NCI-H2227 (cell line): ENCODE results near the gene SCG2.
A peak's percentile ranks its signal among the peaks of the same experiment; 100 is the strongest.

Experiments
- DNase-seq: peaks from one replicate; lab custom pipeline; 2025; ENCODE audit not compliant: unreplicated experiment; lab: John Stamatoyannopoulos, UW

The SCG2 gene

DNA sequence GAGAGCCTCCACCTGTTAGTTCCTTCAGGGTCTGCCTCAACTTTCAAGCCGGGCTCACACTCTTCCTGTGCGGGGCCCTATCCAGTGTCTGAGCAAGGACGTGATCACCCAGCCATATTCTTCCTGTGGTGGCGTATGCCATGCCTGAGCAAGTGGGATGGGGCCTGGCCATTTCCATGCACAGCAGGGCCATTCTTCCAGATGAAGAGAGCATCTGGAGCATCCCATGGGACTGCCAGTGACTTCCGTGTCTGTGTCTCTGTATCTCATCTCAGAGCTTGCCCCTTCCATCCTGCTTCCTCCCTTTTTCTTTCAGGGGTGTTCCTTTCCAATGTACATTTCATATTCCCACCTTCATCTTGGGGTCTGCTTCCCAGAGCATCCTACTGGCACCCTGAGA is 20.2 kb downstream of the SCG2 start:
- no peak for DNase-seq

DNA sequence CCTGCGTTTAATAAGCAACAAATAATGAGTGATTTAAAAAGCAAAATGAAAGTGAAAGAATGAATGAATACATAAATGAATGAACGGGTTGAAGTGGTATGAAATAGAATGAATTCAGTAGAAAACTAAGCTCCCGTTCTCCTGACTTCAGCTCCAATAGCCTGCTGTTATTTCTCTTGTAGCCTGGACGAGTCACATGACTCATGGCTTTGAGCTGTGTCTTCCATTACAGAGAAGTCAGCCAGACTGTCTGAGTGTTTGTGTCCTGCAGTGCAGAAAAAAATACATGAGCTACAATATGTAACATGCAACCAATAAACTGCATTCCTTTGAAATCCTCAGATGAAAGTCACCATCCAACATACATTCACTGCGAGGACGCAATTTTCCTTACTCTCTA is 21.2 kb downstream of the SCG2 start:
- DNase-seq, result peak; percentile 57

DNA sequence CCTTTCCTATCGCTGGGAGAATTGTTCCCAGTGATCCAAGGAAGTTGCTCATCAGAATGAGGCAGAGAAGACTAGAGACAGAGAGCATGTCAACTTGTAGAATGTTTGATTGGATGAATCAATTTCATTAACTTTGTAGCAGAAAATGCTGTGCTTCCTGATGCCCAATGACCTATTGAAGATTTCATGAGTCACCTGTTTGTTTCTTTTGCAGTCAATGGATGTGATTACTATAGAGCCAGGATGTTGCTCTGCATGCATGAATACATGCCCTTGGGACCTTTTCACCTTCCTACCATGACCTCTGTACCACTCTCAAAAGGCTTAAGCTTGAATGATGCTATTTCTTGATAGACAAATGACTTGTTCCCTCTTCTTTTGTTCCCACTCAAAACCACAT is 23.3 kb downstream of the SCG2 start:
- no peak for DNase-seq

DNA sequence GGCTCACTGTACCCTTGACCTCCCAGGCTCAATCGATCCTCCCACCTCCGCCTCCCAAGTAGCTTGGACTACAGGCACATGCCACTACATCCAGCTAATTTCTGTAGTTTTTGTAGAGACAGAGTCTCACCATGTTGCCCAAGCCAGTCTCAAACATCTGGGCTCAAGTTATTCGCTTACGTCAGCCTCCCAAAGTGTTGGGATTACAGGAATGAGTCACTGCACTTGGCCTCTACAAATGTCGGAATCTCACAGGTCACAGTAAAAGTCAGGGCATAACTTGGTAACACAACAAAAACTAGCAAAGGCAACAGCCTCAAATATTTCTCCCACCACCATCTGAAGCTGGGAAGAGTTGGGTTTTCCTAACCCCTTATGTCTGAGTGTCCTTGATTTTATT is 25.3 kb downstream of the SCG2 start:
- DNase-seq, result peak; percentile 51

DNA sequence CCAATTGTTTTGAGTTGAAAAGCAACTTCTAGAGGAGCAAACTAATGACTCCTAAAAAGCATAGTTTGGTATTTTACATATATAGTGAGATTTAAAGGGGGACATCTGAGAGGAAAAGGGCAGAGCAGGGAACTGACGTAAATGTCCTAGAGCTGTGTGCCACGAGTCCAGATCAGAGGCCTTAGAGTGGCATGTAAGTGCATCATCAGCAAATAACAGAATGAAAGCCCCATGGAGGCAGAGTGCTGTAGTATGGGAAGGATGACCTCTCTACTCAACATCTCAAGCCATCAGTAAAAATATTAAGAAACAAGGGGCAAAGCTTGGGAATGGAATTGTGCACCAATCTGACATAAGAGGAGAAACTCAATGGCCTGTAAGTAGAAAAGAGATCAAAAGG is 31.4 kb downstream of the SCG2 start:
- DNase-seq, result no peak

- no peak for DNase-seq
These were observed 35.8 kb downstream of the SCG2 start for GRCh38 chr2:223566396-223566795.

DNA sequence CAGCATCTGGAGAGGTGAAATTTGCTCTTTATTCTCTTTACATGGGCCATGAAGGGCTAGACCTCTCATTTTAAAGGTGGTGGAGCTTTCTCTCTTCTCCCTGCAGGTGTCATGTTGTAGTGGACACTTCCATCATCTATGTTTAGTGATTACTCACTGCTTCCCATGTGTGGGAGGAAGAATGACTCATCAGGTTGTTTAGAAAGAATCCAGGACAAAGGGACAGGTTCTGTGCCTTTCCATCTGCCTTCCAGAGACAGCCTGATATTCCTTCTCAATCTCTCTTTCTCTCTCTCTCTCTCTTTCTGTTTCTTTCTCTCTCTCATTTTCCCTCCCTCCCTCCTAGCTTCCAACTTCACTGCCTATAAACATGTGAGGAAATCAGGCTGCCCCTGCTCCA is 38.7 kb downstream of the SCG2 start:
- peak; percentile 50 for DNase-seq

DNA sequence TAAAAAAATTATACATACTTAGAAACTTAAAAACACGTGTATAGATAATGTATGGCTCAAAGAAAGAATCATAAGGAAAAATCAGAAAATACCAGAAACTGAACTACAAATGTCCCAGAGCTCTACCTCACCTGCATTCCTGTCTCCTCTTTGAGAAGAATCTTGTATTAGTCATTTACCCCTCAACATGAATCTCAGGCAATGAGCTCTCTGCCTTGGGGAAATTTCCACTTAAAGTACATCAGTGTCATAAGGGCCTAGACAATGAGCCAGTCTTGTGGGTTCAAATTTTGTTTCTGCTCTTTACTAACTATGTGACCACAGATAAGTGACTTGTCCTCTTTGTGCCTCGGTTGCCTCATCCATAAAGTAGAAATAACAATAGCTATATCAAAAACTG is 40.1 kb downstream of the SCG2 start:
- no peak for DNase-seq

- DNase-seq, result peak; percentile 53
These were observed 41.3 kb downstream of the SCG2 start for GRCh38 chr2:223560749-223561435.

DNA sequence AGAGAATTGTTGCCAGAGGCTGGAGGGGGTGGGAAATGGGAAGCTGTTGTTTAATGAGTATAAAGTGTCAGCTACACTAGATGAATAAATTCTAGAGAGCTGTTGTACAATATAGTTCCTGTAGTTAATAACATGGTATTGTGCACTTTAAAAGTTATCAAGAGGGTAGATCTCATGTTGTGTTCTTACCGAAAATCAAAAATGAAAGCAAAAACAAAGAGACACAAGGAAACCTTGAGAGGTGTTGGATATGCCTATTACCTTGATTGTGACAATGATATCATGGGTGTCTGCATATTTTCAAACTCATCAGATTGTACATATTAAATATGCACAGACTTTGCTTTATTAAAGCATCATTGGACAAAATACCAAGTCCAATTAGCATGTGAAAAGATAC is 43.2 kb downstream of the SCG2 start:
- no peak for DNase-seq

GRCh38 chr2:223554923-223555322 is 47.2 kb downstream of the SCG2 start:
- DNase-seq, result no peak

DNA sequence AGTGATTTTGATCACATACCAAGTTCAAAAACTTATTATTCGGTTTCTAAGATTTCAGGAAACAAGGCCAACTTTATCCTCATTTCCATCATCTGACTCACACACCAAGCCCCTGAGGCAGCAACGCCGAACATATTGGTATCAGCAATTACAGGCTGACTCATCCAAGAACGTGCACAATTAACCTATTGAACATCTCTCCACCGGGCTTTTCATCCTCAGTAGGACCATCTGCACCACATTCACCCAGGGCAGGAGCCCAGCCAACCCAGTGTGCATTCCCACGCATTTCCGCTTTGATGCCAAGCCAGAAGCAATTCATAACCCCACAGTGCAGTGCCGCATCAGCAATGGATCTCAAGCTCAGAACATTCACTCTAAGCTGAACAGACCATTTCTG is 52.9 kb downstream of the SCG2 start:
- peak; percentile 15 for DNase-seq

DNA sequence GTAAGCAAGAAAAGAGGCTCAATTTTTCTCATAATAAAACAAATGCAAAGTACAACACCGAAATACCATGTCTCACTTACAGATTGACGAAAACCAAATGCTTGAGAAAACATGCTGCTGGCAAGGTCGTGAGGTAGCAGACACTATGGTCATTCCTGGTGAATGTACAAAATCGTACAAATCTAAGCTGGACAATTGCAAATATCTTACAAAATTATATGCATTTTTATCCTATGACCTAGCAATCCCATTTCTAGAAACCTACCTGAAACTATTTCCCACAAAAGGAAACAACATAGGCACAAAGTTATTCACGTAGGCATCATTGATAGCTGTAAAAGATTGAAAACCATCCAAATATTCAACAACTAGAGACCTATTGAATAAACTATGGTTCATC is 54.0 kb downstream of the SCG2 start:
- DNase-seq, result no peak
